Neutrophil (primary cell): Measurements from ENCODE around the gene PIAS4.
"Not testable (repeated sequence)": the region's sequence is repeated elsewhere in the genome, so short reads cannot be mapped to it uniquely, and the experiment has no call there.

ENCODE experiments used
- H3K27ac ChIP-seq: fragments of 200-600 bp; sonication (generic); 2 replicates; pipeline ENCODE4 v1.5.1; 2016; ENCODE audit warnings: mild to moderate bottlenecking, moderate library complexity
- H3K27me3 ChIP-seq: fragments of 200-600 bp; sonication (generic); 2 replicates; pipeline ENCODE4 v1.6.0; 2016; ENCODE audit warnings: mild to moderate bottlenecking
- H3K36me3 ChIP-seq: fragments of 200-600 bp; sonication (generic); 2 replicates; pipeline ENCODE4 v1.5.1; 2017
- H3K4me1 ChIP-seq, 2 experiments: fragments of 200-600 bp in 1 of 2; sonication (generic) in 1 of 2; 1 replicate in 1 of 2; 2 replicates in 1 of 2; pipeline versions ENCODE4 v1.5.1 to v1.6.1; 2013 to 2016; ENCODE audit warnings: low read depth in 1 of 2, low read length in 1 of 2, mild to moderate bottlenecking in 1 of 2, moderate library complexity in 1 of 2; ENCODE audit not compliant: control insufficient read depth in 1 of 2, insufficient read depth in 1 of 2
- H3K4me3 ChIP-seq, 2 experiments: fragments of 200-600 bp in 1 of 2; sonication (generic) in 1 of 2; 1 replicate in 1 of 2; 2 replicates in 1 of 2; pipeline ENCODE4 v1.5.1; 2013 to 2016; ENCODE audit warnings: low read depth in 1 of 2, low read length in 1 of 2, mild to moderate bottlenecking in 1 of 2, moderate library complexity in 1 of 2
- H3K9me3 ChIP-seq: fragments of 200-600 bp; sonication (generic); 2 replicates; pipeline ENCODE4 v1.5.1; 2016
- CTCF ChIP-seq: fragments of 200-600 bp; sonication (generic); IDR thresholded peaks from 2 replicates; pipeline ENCODE4 v1.5.1; 2016; ENCODE audit warnings: antibody characterized with exemption

PIAS4 gene

GRCh38 chr19:3964256-3965194 is 43.0 kb upstream of the PIAS4 start:
- H3K4me3 ChIP-seq = no peak overlapping the region
- H3K4me1 ChIP-seq = no peaks in the 10 kb centered on the region
- no peak overlapping the region for H3K27ac ChIP-seq
- no peaks in the 10 kb centered on the region for H3K9me3 ChIP-seq
- peaks cover 97% of the 10 kb centered on the region for H3K36me3 ChIP-seq
- TF ChIP-seq CTCF = no peak
- no peaks in the 10 kb centered on the region for H3K27me3 ChIP-seq

GRCh38 chr19:3966051-3967017 is 41.2 kb upstream of the PIAS4 start:
- H3K4me3 ChIP-seq = no peak overlapping the region
- TF ChIP-seq CTCF = no peak
- peaks cover 80% of the 10 kb centered on the region for H3K36me3 ChIP-seq
- no peaks in the 10 kb centered on the region for H3K9me3 ChIP-seq
- no peak overlapping the region for H3K27ac ChIP-seq
- H3K4me1 ChIP-seq = peaks cover 10% of the 10 kb centered on the region in 2 experiments
- H3K27me3 ChIP-seq = no peaks in the 10 kb centered on the region

DNA sequence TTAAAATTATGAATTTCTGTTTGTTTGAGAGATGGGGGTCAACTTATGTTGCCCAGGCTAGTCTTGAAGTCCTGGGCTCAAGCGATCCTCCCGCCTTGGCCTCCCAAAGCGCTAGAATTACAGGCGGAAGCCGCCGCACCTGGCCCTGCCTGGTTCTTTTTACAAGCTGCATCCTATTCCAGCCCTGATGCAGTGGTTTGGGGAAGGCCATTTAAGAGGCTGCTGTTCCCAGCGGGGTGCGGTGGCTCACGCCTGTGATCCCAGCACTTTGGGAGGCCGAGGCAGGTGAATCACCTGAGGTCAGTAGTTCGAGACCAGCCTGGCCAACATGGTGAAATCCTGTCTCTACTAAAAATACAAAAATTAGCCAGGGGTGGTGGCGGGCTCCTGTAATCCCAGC is 39.6 kb upstream of the PIAS4 start:
- H3K4me1 ChIP-seq = peaks cover 13 to 14% of the 10 kb centered on the region in 2 experiments
- H3K9me3 ChIP-seq, H3K4me3 ChIP-seq, H3K27me3 ChIP-seq, H3K27ac ChIP-seq: not testable (repeated sequence)
- H3K36me3 ChIP-seq = peaks cover 65% of the 10 kb centered on the region

- H3K9me3 ChIP-seq = no peaks in the 10 kb centered on the region
- peaks cover 57% of the 10 kb centered on the region for H3K36me3 ChIP-seq
- H3K27me3 ChIP-seq = no peaks in the 10 kb centered on the region
- H3K4me1 ChIP-seq = peaks cover 13 to 14% of the 10 kb centered on the region in 2 experiments
- no peak overlapping the region for H3K4me3 ChIP-seq
- no peak overlapping the region for H3K27ac ChIP-seq
- TF ChIP-seq CTCF = no peak
Observed at GRCh38 chr19:3968556-3969434, 38.7 kb upstream of the PIAS4 start.

GRCh38 chr19:3969435-3970312 is 37.9 kb upstream of the PIAS4 start:
- Histone ChIP-seq H3K4me3 (peak overlapping the region; percentile 79 to 96), H3K27me3 (no peaks in the 10 kb centered on the region), H3K27ac (peak overlapping the region; percentile 84), H3K9me3 (no peaks in the 10 kb centered on the region), H3K36me3 (peaks cover 48% of the 10 kb centered on the region), H3K4me1 (peaks cover 13 to 14% of the 10 kb centered on the region in 2 experiments)
- no peak for TF ChIP-seq CTCF
